BLaER1 treated with 17β-estradiol and CSF1 and Interleukin-3, amounts not matched to agents 10 nM and 100 nM (cell line): Measurements from ENCODE around the gene CCL4.
A peak's percentile ranks its signal among the peaks of the same experiment; 100 is the strongest.
"Not testable (repeated sequence)": the region's sequence is repeated elsewhere in the genome, so short reads cannot be mapped to it uniquely, and the experiment has no call there.

ENCODE experiments used
- H3K27ac ChIP-seq, 11 experiments: shearing (Covaris generic); formaldehyde crosslinking; 2 replicates each; pipeline ENCODE4 v1.8.1; 2022
- H3K27me3 ChIP-seq, 11 experiments: shearing (Covaris generic); formaldehyde crosslinking; 2 replicates each; pipeline ENCODE4 v1.8.1; 2022
- H3K36me3 ChIP-seq, 11 experiments: shearing (Covaris generic); formaldehyde crosslinking; 2 replicates each; pipeline ENCODE4 v1.8.1; 2022
- H3K4me1 ChIP-seq, 10 experiments: shearing (Covaris generic); formaldehyde crosslinking; 2 replicates each; pipeline ENCODE4 v1.8.1; 2022
- H3K4me2 ChIP-seq, 11 experiments: shearing (Covaris generic); formaldehyde crosslinking; 2 replicates each; pipeline ENCODE4 v1.8.1; 2022
- H3K4me3 ChIP-seq, 10 experiments: shearing (Covaris generic); formaldehyde crosslinking; 2 replicates each; pipeline ENCODE4 v1.8.1; 2022
- H3K9ac ChIP-seq, 11 experiments: shearing (Covaris generic); formaldehyde crosslinking; 2 replicates each; pipeline ENCODE4 v1.8.1; 2022
- H3K9me3 ChIP-seq, 11 experiments: shearing (Covaris generic); formaldehyde crosslinking; replicated peaks in 1 of 11; 2 replicates each; pipeline ENCODE4 v1.8.1; 2022
- H4K20me1 ChIP-seq, 11 experiments: shearing (Covaris generic); formaldehyde crosslinking; 2 replicates each; pipeline ENCODE4 v1.8.1; 2022
- Cebpa-rat ChIP-seq, 11 experiments: shearing (Covaris generic); IDR thresholded peaks; 2 replicates each; pipeline ENCODE4 v1.8.1; 2022

Gene CCL4

DNA sequence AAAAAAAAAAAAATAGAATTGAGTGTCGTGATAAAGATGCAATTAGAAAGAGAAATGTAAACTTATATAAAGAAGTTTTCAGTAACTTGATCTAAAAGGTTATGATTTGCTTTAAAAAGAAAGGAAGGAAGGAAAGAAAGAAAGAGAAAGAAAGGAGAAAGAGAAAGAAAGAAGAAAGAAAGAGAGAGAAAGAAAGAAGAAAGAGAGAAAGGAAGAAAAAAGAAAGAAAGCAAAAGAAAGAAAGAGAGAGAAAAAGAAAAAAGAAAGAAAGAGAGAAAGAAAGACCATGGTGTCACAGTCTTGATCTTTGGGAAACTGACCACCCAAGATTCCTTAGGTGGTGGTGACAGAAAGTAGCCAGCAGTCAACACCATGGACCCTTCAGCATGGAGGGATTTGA lies 9.4 kb upstream of the CCL4 start:
- Histone ChIP-seq H3K27me3 (no peaks in the 10 kb centered on the region), H3K4me2 (peak overlapping the region; percentile 14 to 91 (median 48); a peak in 16 of 22 replicates), H4K20me1 (no peaks in the 10 kb centered on the region), H3K27ac (peak overlapping the region in 4 of 11 experiments; percentile 2 to 49 (median 25); a peak in 5 of 22 replicates), H3K36me3 (no peaks in the 10 kb centered on the region), H3K9me3 (no peaks in the 10 kb centered on the region), H3K9ac (no peak overlapping the region), H3K4me3 (no peak overlapping the region), H3K4me1 (peaks cover 48 to 76% (median 60%) of the 10 kb centered on the region in 10 experiments)
- no peak for TF ChIP-seq Cebpa-rat (IDR thresholded peaks at IDR 0.05)

DNA sequence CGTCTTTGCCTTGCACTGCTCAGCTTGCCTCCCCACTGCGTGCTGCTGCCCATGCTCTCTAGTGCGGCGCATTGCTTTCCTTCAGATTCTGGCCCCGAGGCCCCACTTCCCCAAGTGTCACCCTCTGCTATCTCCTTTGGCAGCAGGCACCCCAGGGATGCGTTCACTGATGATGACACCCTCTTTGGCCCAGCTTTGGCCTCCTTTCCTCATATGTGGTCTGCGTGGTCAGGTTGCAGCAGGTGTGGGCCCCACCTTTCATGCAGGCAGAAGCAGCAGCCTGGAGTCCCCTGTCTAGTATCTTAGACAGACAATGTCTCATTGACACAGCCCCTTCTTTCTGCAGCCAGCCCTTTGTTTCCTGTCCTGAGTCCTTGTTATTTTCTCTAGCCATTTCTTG lies 8.9 kb upstream of the CCL4 start:
- no peaks in the 10 kb centered on the region for H3K9me3 ChIP-seq
- no peak overlapping the region; a peak in 1 of 22 replicates for H3K9ac ChIP-seq
- peak overlapping the region; percentile 14 to 55 (median 44); a peak in 18 of 22 replicates for H3K4me2 ChIP-seq
- no peaks in the 10 kb centered on the region for H3K27me3 ChIP-seq
- no peak overlapping the region for H3K4me3 ChIP-seq
- H4K20me1 ChIP-seq, result no peaks in the 10 kb centered on the region
- H3K4me1 ChIP-seq, result peaks cover 48 to 81% (median 60%) of the 10 kb centered on the region in 10 experiments
- no peaks in the 10 kb centered on the region for H3K36me3 ChIP-seq
- H3K27ac ChIP-seq, result peak overlapping the region in 4 of 11 experiments; percentile 2 to 49 (median 25); a peak in 5 of 22 replicates
- no peak for TF ChIP-seq Cebpa-rat (IDR thresholded peaks at IDR 0.05)

DNA sequence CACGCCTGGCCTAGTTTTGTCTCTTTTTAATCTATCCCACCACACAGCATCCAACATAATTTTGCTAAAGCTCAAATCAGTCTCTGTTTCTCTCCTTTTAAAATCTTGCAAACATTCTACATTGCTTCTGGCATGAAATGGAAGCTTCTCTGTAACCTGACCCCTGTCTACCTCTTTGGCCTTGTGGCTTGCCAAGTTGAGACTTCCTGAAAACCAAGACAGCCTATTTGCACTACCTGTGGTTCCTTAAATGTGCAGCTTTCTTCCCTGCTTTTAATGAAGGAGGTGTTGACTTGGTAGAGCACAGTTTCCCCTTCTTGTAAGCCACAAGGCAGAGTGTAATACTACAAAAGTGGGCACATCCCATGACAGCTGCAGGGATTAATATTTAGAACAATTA lies 7.6 kb upstream of the CCL4 start:
- Histone ChIP-seq H3K27me3 (no peaks in the 10 kb centered on the region), H4K20me1 (no peaks in the 10 kb centered on the region), H3K27ac (peak overlapping the region in 1 of 11 experiments; percentile 26; a peak in 2 of 22 replicates), H3K36me3 (no peaks in the 10 kb centered on the region), H3K9me3 (no peaks in the 10 kb centered on the region), H3K4me2 (peak overlapping the region in 9 of 11 experiments; percentile 14 to 47 (median 27); a peak in 12 of 22 replicates), H3K4me1 (peaks cover 51 to 84% (median 61%) of the 10 kb centered on the region in 10 experiments), H3K4me3 (no peak overlapping the region), H3K9ac (no peak overlapping the region)
- TF ChIP-seq Cebpa-rat (IDR thresholded peaks at IDR 0.05), result no peak

DNA sequence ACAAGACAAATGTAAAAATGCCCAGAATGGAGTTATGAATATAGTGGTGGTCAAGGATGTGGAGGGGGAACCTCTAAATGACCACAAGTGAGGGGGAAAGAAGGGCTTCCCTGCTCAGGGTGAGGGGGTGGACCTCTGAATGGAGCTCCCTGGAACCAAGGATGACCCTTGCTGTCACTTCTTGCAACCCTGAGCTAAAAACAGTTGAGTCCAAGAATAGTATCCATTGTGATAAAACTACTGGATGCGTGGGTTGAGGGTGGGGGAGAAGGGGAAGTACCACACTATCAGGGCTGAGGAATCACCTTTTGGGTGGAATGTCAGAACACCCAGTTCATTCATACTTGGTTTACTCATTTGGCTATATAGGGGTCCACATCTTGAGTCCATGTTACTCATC lies 4.6 kb upstream of the CCL4 start:
- not testable (repeated sequence) for H3K27ac ChIP-seq, H3K9me3 ChIP-seq, H4K20me1 ChIP-seq, H3K9ac ChIP-seq, H3K27me3 ChIP-seq, H3K36me3 ChIP-seq, H3K4me3 ChIP-seq
- peak overlapping the region; percentile 17 to 66 (median 53); a peak in 18 of 22 replicates for H3K4me2 ChIP-seq
- H3K4me1 ChIP-seq, result peaks cover 49 to 70% (median 57%) of the 10 kb centered on the region in 10 experiments

DNA sequence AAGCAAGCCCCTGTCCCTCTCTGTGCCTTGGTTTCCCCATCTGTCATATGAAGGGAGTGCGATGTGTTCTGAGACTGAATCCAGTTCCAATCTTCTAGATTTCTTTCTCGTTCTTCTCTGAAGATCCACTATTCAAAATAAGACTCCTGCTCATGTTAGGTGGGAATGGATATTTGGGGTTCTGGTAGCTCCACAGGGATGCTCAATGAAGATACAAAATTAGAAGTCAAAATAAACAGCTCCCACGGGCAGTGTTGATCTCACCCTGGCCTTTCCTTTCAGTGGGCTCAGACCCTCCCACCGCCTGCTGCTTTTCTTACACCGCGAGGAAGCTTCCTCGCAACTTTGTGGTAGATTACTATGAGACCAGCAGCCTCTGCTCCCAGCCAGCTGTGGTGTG lies 619 bp downstream of the CCL4 start:
- H3K27me3 ChIP-seq, H4K20me1 ChIP-seq, H3K9me3 ChIP-seq, H3K36me3 ChIP-seq: not testable (repeated sequence)
- H3K9ac ChIP-seq, result peak overlapping the region; percentile 43 to 81 (median 72); a peak in 21 of 22 replicates
- peak overlapping the region; percentile 77 to 95 (median 85) for H3K4me2 ChIP-seq
- H3K4me1 ChIP-seq, result peaks cover 46 to 85% (median 72%) of the 10 kb centered on the region in 10 experiments
- H3K27ac ChIP-seq, result peak overlapping the region; percentile 64 to 88 (median 74)
- peak overlapping the region in 9 of 10 experiments; percentile 23 to 59 (median 41); a peak in 14 of 20 replicates for H3K4me3 ChIP-seq

DNA sequence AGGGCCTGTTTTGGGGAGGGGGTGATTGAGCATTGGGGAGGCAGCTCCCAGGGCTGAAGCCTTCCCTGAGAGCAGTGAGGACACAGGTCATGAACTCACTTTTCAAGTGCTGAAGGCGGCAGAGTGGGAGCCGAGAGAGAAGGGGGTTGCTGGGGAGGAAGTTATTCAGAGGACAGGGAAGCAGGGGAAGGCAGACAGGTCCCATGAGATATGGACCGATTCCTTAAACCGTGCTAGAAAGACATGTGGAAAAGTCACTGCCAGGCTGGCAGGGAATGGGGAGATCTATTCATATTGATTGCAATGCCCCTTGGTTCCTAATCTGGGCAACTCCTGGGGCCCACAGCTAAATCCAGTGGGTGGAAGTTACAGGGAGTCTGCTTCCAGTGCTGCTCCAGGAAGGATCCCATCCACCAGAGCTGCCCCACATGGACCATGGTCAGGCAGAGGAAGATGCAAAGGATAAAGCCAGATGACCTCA lies 1.1 kb downstream of the CCL4 start:
- Histone ChIP-seq H3K27me3 (no peaks in the 10 kb centered on the region), H3K4me1 (peaks cover 44 to 80% (median 67%) of the 10 kb centered on the region in 10 experiments), H4K20me1 (no peaks in the 10 kb centered on the region), H3K4me2 (peak overlapping the region; percentile 77 to 95 (median 85)), H3K4me3 (peak overlapping the region in 9 of 10 experiments; percentile 23 to 59 (median 41); a peak in 15 of 20 replicates), H3K36me3 (peaks cover 0 to 5% (median 0%) of the 10 kb centered on the region in 11 experiments; a peak in 1 of 22 replicates), H3K9ac (peak overlapping the region; percentile 43 to 81 (median 72); a peak in 21 of 22 replicates), H3K9me3 (peaks cover 0 to 1% (median 0%) of the 10 kb centered on the region in 11 experiments; a peak in 1 of 22 replicates), H3K27ac (peak overlapping the region; percentile 64 to 88 (median 74))
- no peak for TF ChIP-seq Cebpa-rat (IDR thresholded peaks at IDR 0.05)

DNA sequence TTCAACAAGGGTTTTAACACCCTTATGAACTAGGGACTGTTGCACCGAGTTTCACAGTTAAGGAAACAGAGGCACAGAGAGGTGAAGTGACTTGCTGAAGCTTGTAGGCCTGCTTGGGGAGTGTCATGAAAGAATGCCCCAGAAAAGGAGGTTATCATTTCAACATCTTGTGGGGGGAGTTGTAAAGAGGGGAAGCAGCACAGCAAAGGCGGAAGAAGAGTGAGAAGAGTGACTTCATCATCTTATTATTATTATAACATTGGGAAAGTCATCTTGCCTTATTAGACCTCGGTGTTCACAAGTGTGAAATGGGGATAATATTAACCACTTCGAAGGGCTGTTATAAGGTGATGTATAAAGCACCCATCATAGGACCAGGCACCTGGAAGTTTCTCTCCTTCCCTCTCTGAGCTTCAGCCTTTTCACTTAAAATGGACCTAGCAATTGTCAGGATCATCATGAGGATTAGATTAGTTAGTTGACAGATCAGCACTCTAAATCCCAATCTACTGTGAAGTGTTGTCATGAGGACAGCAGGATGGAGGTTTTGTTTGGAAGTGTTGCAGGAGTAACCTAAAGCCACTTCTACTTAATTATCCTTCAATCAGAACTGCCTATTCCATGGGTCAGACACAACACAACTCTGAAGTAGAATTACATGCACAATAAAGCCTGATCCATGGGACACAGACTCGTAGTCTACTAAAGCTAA lies 2.3 kb downstream of the CCL4 start:
- peak overlapping the region in 2 of 10 experiments; percentile 50 to 55; a peak in 4 of 20 replicates for H3K4me3 ChIP-seq

DNA sequence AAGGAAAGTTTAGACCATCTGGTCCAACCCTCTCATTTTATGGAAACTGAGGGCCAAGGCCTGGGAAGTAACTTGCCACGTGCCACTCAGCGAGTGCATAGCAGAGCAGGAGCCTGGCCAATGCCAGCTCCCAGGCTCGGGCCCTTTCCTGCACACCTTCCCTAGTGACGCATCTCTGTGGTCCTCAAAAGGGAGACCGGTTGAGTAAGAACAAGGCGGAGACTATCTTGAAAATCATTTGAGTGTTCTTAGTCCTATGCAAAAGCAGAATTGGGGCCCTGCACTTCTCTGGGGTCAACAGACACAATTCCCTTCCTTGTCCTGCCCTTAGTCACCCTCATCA lies 2.8 kb downstream of the CCL4 start:
- Histone ChIP-seq H3K27me3 (no peaks in the 10 kb centered on the region), H3K9me3 (peaks cover 5 to 18% (median 9%) of the 10 kb centered on the region in 11 experiments; a peak in 17 of 22 replicates), H3K27ac (peak overlapping the region in 5 of 11 experiments; percentile 1 to 84 (median 9); a peak in 5 of 22 replicates), H3K4me2 (peak overlapping the region in 9 of 11 experiments; percentile 82 to 95 (median 88); a peak in 11 of 22 replicates), H3K36me3 (peaks cover 0 to 5% (median 0%) of the 10 kb centered on the region in 11 experiments; a peak in 1 of 22 replicates), H3K4me1 (peaks cover 41 to 71% (median 58%) of the 10 kb centered on the region in 10 experiments), H4K20me1 (no peaks in the 10 kb centered on the region), H3K4me3 (peak overlapping the region in 2 of 10 experiments; percentile 50 to 55; a peak in 3 of 20 replicates), H3K9ac (peak overlapping the region in 2 of 11 experiments; percentile 35 to 42; a peak in 2 of 22 replicates)
- no peak for TF ChIP-seq Cebpa-rat (IDR thresholded peaks at IDR 0.05)

More for the DNA sequence above, 2.3 kb downstream of the CCL4 start:
- peaks cover 39 to 71% (median 58%) of the 10 kb centered on the region in 10 experiments for H3K4me1 ChIP-seq
- H3K36me3 ChIP-seq, result peaks cover 0 to 5% (median 0%) of the 10 kb centered on the region in 11 experiments; a peak in 1 of 22 replicates
- H4K20me1 ChIP-seq, result no peaks in the 10 kb centered on the region
- TF ChIP-seq Cebpa-rat (IDR thresholded peaks at IDR 0.05), result no peak
- peaks cover 0 to 13% (median 4%) of the 10 kb centered on the region in 11 experiments; a peak in 12 of 22 replicates for H3K9me3 ChIP-seq
- no peaks in the 10 kb centered on the region for H3K27me3 ChIP-seq
- peak overlapping the region in 10 of 11 experiments; percentile 77 to 95 (median 86); a peak in 20 of 22 replicates for H3K4me2 ChIP-seq
- H3K27ac ChIP-seq, result peak overlapping the region in 6 of 11 experiments; percentile 71 to 84 (median 76); a peak in 9 of 22 replicates
- H3K9ac ChIP-seq, result peak overlapping the region in 3 of 11 experiments; percentile 72 to 81 (median 74); a peak in 4 of 22 replicates

DNA sequence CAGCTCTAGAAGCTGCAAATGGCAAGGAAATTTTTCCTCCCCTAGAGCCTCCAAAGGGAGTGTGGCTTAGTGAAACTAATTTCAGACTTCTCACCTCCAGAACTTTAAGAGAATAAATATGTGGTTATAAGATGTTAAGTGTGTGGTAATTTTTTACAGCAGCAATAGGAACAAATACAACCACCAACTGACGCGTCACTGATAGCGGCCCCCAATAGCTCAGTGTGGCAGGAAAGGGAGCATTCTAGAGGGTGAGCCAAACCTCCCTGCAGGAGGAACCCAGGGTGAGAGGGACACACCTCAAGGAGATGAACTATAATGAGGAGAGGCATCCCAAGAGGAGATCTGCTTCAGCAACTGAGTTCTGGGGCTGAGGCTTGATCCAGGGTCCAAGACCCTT lies 4.0 kb downstream of the CCL4 start:
- H3K4me3 ChIP-seq, result no peak overlapping the region
- H3K27me3 ChIP-seq, result no peaks in the 10 kb centered on the region
- H3K9me3 ChIP-seq, result peaks cover 17 to 30% (median 21%) of the 10 kb centered on the region in 11 experiments
- H3K27ac ChIP-seq, result peak overlapping the region in 4 of 11 experiments; percentile 41 to 84 (median 62); a peak in 8 of 22 replicates
- peaks cover 34 to 65% (median 53%) of the 10 kb centered on the region in 10 experiments for H3K4me1 ChIP-seq
- no peaks in the 10 kb centered on the region for H4K20me1 ChIP-seq
- TF ChIP-seq Cebpa-rat (IDR thresholded peaks at IDR 0.05), result no peak
- H3K36me3 ChIP-seq, result peaks cover 0 to 12% (median 0%) of the 10 kb centered on the region in 11 experiments; a peak in 2 of 22 replicates
- peak overlapping the region in 10 of 11 experiments; percentile 7 to 93 (median 52); a peak in 16 of 22 replicates for H3K4me2 ChIP-seq
- H3K9ac ChIP-seq, result no peak overlapping the region; a peak in 1 of 22 replicates
